GM12878 (cell line): ENCODE data around the gene CKLF. TPM values are rescaled to one million over a fixed set of nuclear protein-coding genes. Genes with fewer than 3 reads are reported as not detected.

Source experiments
- ATAC-seq: fragments of 200-7000 bp; cut with Tn5 transposase; 3 replicates; pipeline ENCODE4 v1.9.1; 2020; ENCODE audit warnings: mild to moderate bottlenecking, moderate library complexity
- BruUV-seq: library from RNA; stranded (reverse); fragments of 400-500 nt; replicated peaks from 2 replicates; lab custom pipeline; 2021; lab: Mats Ljungman, UMichigan
- CTCF ChIA-PET: fragments of 300-600 bp; sonication (Branson Sonifier 250); formaldehyde crosslinking; extraction: SDS; loops from one replicate; lab custom pipeline; 2021; ENCODE audit warnings: inconsistent platforms; lab: Yijun Ruan, JAX
- POLR2A ChIA-PET: fragments of 350-600 bp; formaldehyde crosslinking; extraction: SDS; loops from one replicate; lab custom pipeline; 2021; ENCODE audit warnings: inconsistent platforms; lab: Charles Lee
- RAD21 ChIA-PET: fragments of 300-600 bp; sonication (Branson Sonifier 250); formaldehyde crosslinking; loops from one replicate; lab custom pipeline; 2023; ENCODE audit warnings: antibody characterized with exemption; ENCODE audit not compliant: unreplicated experiment; lab: Charles Lee
- SMC1A ChIA-PET: fragments of 300-600 bp; sonication (Branson Sonifier 250); formaldehyde crosslinking; loops from one replicate; lab custom pipeline; 2023; ENCODE audit not compliant: unreplicated experiment, uncharacterized antibody; lab: Charles Lee
- DNase-seq: peaks from one replicate; pipeline ENCODE4 v3.0.0-alpha.2; 2011; ENCODE audit warnings: low read depth, low spot score
- FAIRE-seq: peaks from 3 replicates; lab custom pipeline; 2011; peaks lifted over from hg19 to GRCh38; lab: Jason Lieb, UNC
- H2AFZ ChIP-seq: 2 replicates; pipeline ENCODE4 v1.6.0; 2011; ENCODE audit warnings: low read depth, low read length, control low read depth; ENCODE audit not compliant: control insufficient read depth
- H3K27ac ChIP-seq: 2 replicates; pipeline ENCODE4 v1.5.1; 2011; ENCODE audit warnings: control low read depth; ENCODE audit not compliant: control insufficient read depth, insufficient read depth
- H3K27me3 ChIP-seq, 2 experiments: replicated peaks in 1 of 2; 2 replicates each; pipeline versions ENCODE4 v1.6.0 to v1.6.1; 2011; ENCODE audit warnings: low read length in 1 of 2; ENCODE audit not compliant: control insufficient read depth in 2 of 2, insufficient read depth in 2 of 2
- H3K36me3 ChIP-seq, 2 experiments: 2 replicates each; pipeline ENCODE4 v1.5.1; 2011; ENCODE audit warnings: low read length in 1 of 2; ENCODE audit not compliant: control insufficient read depth in 2 of 2, insufficient read depth in 2 of 2
- H3K4me1 ChIP-seq: 2 replicates; pipeline ENCODE4 v1.6.1; 2011; ENCODE audit warnings: mild to moderate bottlenecking, low read length, moderate library complexity, mixed read lengths; ENCODE audit not compliant: control insufficient read depth, insufficient read depth
- H3K4me2 ChIP-seq: 2 replicates; pipeline ENCODE4 v1.6.0; 2011; ENCODE audit warnings: control low read depth; ENCODE audit not compliant: control insufficient read depth, insufficient read depth
- H3K4me3 ChIP-seq: fragments of 200-600 bp; sonication (generic); 2 replicates; pipeline ENCODE4 v1.5.1; 2016
- H3K79me2 ChIP-seq: 2 replicates; pipeline ENCODE4 v1.6.0; 2011; ENCODE audit warnings: low read length; ENCODE audit not compliant: control insufficient read depth, insufficient read depth
- H3K9ac ChIP-seq: 2 replicates; pipeline ENCODE4 v1.8.0; 2011; ENCODE audit warnings: low read length, control low read depth, mixed read lengths; ENCODE audit not compliant: control insufficient read depth, insufficient read depth
- H3K9me3 ChIP-seq: replicated peaks from 3 replicates; pipeline ENCODE4 v1.5.1; 2011; ENCODE audit warnings: mild to moderate bottlenecking, low read length; ENCODE audit not compliant: control insufficient read depth, insufficient read depth
- H4K20me1 ChIP-seq: 2 replicates; pipeline ENCODE4 v1.6.0; 2011; ENCODE audit not compliant: control insufficient read depth, insufficient read depth
- ATF2 ChIP-seq: IDR thresholded peaks from 2 replicates; pipeline ENCODE4 v1.6.1; 2012; ENCODE audit warnings: low read length, inconsistent platforms
- CTCF ChIP-seq, 3 experiments: IDR thresholded peaks in 2 of 3; conservative IDR thresholded peaks in 1 of 3; 2 replicates each; pipeline ENCODE4 v1.5.1; 2011; ENCODE audit warnings: low read depth in 3 of 3, low read length in 3 of 3, mild to moderate bottlenecking in 3 of 3, control low read depth in 2 of 3, moderate library complexity in 2 of 3, inconsistent platforms in 1 of 3, mixed read lengths in 1 of 3; ENCODE audit not compliant: control insufficient read depth in 2 of 3, insufficient read depth in 1 of 3; ENCODE audit errors: extremely low read depth in 1 of 3
- CUX1 ChIP-seq: IDR thresholded peaks from 2 replicates; pipeline ENCODE4 v1.6.1; 2012; ENCODE audit warnings: improper control_type of control experiment, low read depth, low read length; ENCODE audit not compliant: insufficient replicate concordance
- FOS ChIP-seq: IDR thresholded peaks from 3 replicates; pipeline ENCODE4 v1.6.1; 2011; ENCODE audit warnings: borderline replicate concordance; ENCODE audit not compliant: insufficient read length; ENCODE audit errors: extremely low read depth
- LARP7 ChIP-seq: fragments of 450-650 bp; IDR thresholded peaks from 2 replicates; pipeline ENCODE4 v1.6.1; 2017; ENCODE audit warnings: mild to moderate bottlenecking
- MAX ChIP-seq: IDR thresholded peaks from 2 replicates; pipeline ENCODE4 v1.6.1; 2012; ENCODE audit warnings: low read depth, low read length, improper control_type of control experiment
- MXI1 ChIP-seq: fragments of 150-350 bp; IDR thresholded peaks from 2 replicates; pipeline ENCODE4 v1.6.1; 2011; ENCODE audit warnings: low read depth, mild to moderate bottlenecking, inconsistent platforms, low read length, improper control_type of control experiment
- NR2C1 ChIP-seq: fragments of 450-650 bp; IDR thresholded peaks from 2 replicates; pipeline ENCODE4 v1.6.1; 2017; ENCODE audit warnings: antibody characterized with exemption, mild to moderate bottlenecking, moderate library complexity
- PAX5 ChIP-seq: IDR thresholded peaks from 2 replicates; pipeline ENCODE4 v1.6.1; 2011; ENCODE audit warnings: low read depth, low read length, borderline replicate concordance
- SMARCA5 ChIP-seq: fragments of 450-650 bp; IDR thresholded peaks from 2 replicates; pipeline ENCODE4 v1.6.1; 2017; ENCODE audit warnings: mild to moderate bottlenecking
- ZNF274 ChIP-seq: IDR thresholded peaks from one replicate; pipeline ENCODE4 v1.8.0; 2011; ENCODE audit not compliant: insufficient read length, insufficient read depth
- WGBS: methylation state at CpG from one replicate; pipeline ENCODE4 v1.1.6; 2016; ENCODE audit warnings: low lambda C conversion rate; ENCODE audit not compliant: insufficient replicate concordance, insufficient coverage; ENCODE audit errors: missing lambda C conversion rate; 5-methylcytosine and 5-hydroxymethylcytosine counted together
- in situ Hi-C: fragments of 300-500 bp; cut with MboI; formaldehyde crosslinking; loops from 9 replicates; pipeline ENCODE4 v1.14.3; 2018; ENCODE audit warnings: mixed read lengths
- intact Hi-C: fragments of 100-400 bp; cut with micrococcal nuclease; formaldehyde crosslinking; loops from one replicate; pipeline ENCODE4 v1.14.2; 2022; ENCODE audit not compliant: unreplicated experiment
- polyA plus RNA-seq, 11 experiments: library from polyadenylated mRNA; depleted of rRNA in 4 of 11; unstranded in 6 of 11; stranded (reverse) in 5 of 11; fragments of >200 nt; fragmentation: Nextera tagmentation in 4 of 11; fragmentation: Illumina TruSeq in 1 of 11; extraction: Ambion mirVana in 4 of 11; extraction: Trizol in 1 of 11; gene quantifications; 1 replicate in 1 of 11; 2 replicates in 10 of 11; pipeline versions ENCODE4 v1.2.1 to v1.2.3, GENCODE V29; 2011 to 2016; ENCODE audit warnings: inconsistent platforms in 2 of 11, missing spikeins in 2 of 11, low read depth in 1 of 11
- total RNA-seq, 4 experiments: library from RNA; depleted of rRNA in 3 of 4; stranded (reverse); fragments of >200 nt in 3 of 4; fragmentation: Illumina TruSeq in 1 of 4; extraction: Trizol in 1 of 4; gene quantifications; 2 replicates each; pipeline versions ENCODE4 v1.2.1 to v1.2.3, GENCODE V29; 2013 to 2021

CKLF gene
- total and polyA plus RNA-seq, 10 of the 15 experiments (the other 5 are each of a cell fraction or from before 2014, with no cell fraction given) = 40.8 to 193 (median 109) TPM

- Histone ChIP-seq H3K36me3 (no peaks in the 10 kb centered on the region; a peak in 1 of 4 replicates), H3K9me3 (no peaks in the 10 kb centered on the region), H3K27me3 (no peaks in the 10 kb centered on the region), H3K4me1 (peaks cover 75% of the 10 kb centered on the region), H3K79me2 (no peaks in the 10 kb centered on the region), H3K4me3 (no peak overlapping the region), H2AFZ (no peak overlapping the region), H3K4me2 (0 out of 2 replicates have a peak overlapping the region, but pooled peaks have one; percentile 10), H3K27ac (no peak overlapping the region), H3K9ac (no peak overlapping the region), H4K20me1 (no peaks in the 10 kb centered on the region)
- FAIRE-seq (no peak), DNase-seq (no peak), ATAC-seq (no peak)
- in situ Hi-C loops = no loop called here
- ChIA-PET POLR2A (interaction anchor here (1.0 to 3.1 kb wide), 2 partner anchors 28 to 43 kb away, joined by 3 to 18 read pairs; no protein-coding TSS in a partner anchor), CTCF (interaction anchor here (3.0 to 6.0 kb wide), 2 partner anchors 32 to 70 kb away, joined by 20 to 35 read pairs; partner anchors contain the start of genes CKLF and TK2), SMC1A (interaction anchor here (0.7 to 5.4 kb wide), 7 partner anchors 7 to 70 kb away, joined by 3 to 86 read pairs (median 3); partner anchors contain the start of genes CKLF and TK2), RAD21 (interaction anchor here (1.0 to 1.6 kb wide), 4 partner anchors 11 to 62 kb away, joined by 3 to 8 read pairs (median 4); partner anchors contain the start of gene CKLF)
- intact Hi-C loops = no loop called here
- no TSS peak for BruUV-seq
- 75% methylated on average over 11 of the region's 11 CpGs for WGBS
- TF ChIP-seq LARP7 = no peak
- TF ChIP-seq PAX5 = no peak
- no peak for TF ChIP-seq ATF2
- TF ChIP-seq CTCF (IDR thresholded peaks at IDR 0.05 in 2 of 3, conservative IDR thresholded peaks at IDR 0.05 in 1 of 3; ENCODE audit: control insufficient read depth in 2 of 3, extremely low read depth in 1 of 3, insufficient read depth in 1 of 3, low read depth in 3 of 3, low read length in 3 of 3) = no peak
- no peak for TF ChIP-seq SMARCA5
- no peak for TF ChIP-seq NR2C1
- no peak for TF ChIP-seq FOS
- no peak for TF ChIP-seq ZNF274
- no peak for TF ChIP-seq MAX
- no peak for TF ChIP-seq MXI1
- no peak for TF ChIP-seq CUX1
Observed at GRCh38 chr16:66519482-66520373, 32.6 kb upstream of the CKLF start.
